HG03108 (cell line): Measurements from ENCODE around the gene PHLDA2.
A peak's percentile ranks its signal among the peaks of the same experiment; 100 is the strongest.

Experiments used
- ATAC-seq: cut with Tn5 transposase; IDR thresholded peaks from one replicate; pipeline ENCODE4 v1.9.1; 2021; ENCODE audit warnings: moderate library complexity; ENCODE audit not compliant: unreplicated experiment

PHLDA2 gene

GRCh38 chr11:2898366-2899079 lies 30.7 kb downstream of the PHLDA2 start:
- ATAC-seq: no peak

DNA sequence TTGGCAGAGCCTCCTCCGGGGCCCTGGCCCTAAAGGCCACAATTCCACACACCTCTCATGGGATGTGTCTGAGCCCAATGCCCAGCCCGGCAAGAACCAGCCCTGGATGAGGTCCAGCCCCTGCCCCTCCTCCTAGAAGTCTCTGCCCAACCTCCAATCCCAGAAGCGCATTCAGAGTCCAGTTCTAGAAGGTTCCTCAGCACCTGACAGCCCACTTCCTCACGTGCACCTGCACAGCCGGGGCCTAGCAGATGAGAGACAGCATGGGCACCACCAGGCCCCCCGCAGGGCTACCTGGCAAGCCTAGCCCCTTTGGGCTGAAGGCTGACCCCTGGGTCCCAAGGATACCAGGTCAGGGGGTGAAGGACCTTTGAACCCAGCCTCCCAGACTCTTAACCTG lies 32.2 kb downstream of the PHLDA2 start:
- ATAC-seq: no peak

DNA sequence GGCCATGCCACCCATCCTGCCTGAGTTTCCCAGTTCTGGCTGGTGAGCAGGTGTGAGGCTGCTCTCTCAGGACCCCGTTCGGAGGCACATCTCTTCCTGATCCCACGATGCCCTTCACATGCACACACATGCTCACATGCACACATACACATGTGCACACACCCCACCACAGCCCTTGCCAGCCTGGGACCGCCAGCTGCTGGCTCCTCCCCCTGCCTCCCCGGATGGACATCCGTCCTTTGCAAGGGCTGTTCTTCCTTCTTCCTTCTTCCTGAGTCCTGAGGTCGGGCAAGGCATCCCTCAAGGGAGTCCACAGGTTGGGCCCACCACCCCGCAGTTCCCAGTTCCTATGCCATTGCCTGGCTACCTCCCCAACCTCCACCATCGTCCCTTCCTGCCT lies 33.2 kb downstream of the PHLDA2 start:
- no peak for ATAC-seq

DNA sequence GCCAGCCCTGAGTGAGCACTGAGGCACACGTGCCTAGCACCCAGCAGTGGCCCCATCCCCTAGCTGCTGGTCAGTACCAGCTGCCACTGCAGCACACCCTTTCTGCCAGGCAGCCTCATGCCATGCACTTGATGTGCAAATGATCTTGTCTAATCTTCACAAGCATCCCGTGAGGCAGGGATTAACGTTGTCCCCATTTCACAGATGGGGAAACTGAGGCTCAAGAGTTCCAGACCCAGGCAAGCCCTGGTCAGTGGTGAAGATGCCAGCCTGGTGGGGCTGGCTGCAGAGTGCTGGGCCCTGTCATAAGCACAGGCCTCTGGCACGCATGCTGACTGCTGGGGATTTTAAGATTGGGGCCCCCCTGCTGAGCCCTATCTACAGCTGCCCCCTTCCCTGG lies 35.3 kb downstream of the PHLDA2 start:
- ATAC-seq: no peak

GRCh38 chr11:2892967-2893528 lies 36.2 kb downstream of the PHLDA2 start:
- no peak for ATAC-seq

- no peak for ATAC-seq
Observed at GRCh38 chr11:2892215-2892966, 36.8 kb downstream of the PHLDA2 start.

GRCh38 chr11:2891326-2892214 lies 37.6 kb downstream of the PHLDA2 start:
- ATAC-seq: no peak

GRCh38 chr11:2890466-2891294 lies 38.5 kb downstream of the PHLDA2 start:
- no peak for ATAC-seq

GRCh38 chr11:2889362-2890273 lies 39.6 kb downstream of the PHLDA2 start:
- ATAC-seq: no peak

GRCh38 chr11:2888266-2888968 lies 40.8 kb downstream of the PHLDA2 start:
- no peak for ATAC-seq

DNA sequence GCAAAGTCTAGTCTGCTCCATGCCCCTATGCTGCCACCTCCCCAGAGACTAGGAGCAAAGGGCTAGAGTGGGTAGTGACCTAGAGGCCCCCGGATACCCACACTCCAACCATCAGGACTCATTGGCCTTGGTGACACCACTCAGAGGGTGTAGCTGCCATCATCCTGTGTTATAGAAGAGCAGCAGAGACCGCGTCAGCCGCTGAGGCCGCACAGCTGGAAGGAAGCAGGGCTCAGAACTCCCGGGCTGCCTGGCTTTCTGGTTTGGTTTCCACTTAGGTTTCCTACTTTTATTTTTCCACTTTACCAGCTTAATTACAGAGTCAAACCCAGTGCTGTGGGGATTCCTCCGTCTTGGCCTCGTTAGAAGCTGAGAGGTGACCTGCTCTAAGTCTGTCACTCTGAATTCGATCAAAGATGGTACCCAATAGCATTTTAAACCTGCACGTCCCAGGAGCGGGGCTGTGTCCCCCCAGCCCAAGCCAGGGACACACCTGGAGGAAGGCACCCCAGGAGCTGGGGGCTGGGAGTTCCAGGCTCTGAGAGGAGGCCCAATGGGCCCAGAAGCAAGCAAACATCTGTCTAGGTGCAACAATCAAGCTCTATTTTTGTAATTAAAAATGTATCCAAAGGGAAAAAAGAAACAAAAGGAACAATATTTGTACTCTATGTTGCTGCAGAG lies 41.6 kb downstream of the PHLDA2 start:
- ATAC-seq: no peak

DNA sequence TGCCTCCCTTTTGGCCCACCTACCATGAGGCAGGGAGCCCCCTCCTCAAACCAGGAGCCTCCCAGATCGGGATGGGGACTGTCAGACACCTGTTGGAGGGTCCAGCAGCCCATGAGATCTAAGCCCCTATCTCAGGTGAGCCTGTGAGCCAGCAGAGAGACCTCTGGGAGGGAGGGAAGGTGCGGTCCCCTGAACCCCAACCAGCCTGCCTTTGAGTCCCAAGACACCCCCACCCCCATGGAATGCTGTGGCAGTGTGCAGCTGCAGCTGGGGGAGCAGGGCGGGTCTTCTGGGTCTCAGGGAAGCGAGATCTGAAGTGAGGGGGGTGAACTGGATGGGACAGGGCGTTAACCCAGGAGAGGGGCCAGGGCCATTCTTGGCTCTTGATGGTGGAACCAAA lies 42.3 kb downstream of the PHLDA2 start:
- no peak for ATAC-seq

DNA sequence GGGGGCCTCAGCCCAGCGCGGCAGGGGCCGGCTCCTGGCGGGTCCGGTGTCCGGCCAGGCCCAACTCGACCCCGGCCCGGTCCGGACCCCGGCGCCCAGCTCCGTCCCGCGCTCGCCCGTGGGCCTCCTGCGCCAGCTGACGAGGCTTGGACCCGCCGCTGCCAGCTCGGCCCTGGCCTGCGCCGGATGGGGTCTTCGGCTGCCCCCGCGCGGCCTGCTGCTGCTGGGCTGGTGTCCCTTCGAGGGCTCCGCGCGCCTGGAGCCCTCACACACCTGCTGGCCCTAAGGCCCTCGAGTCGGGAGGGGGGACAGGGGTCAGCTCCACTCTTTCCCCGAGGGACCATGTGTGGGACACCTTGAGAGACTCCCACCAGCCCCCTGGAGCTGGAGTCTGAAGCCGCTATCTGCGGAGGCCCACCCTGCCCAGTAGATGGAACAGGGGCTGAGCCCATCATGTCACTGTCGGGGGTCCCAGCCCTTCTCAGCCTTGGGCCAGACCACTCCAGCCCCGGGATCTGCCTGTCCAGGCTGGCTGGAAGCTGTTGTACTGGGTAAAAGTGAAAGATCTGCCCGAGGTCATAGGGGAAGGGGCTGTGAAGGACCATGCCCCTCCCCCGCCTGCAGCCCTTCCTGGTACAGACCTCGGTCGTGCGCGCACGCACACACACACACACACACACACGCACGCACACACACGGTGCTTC lies 42.9 kb downstream of the PHLDA2 start:
- no peak for ATAC-seq

DNA sequence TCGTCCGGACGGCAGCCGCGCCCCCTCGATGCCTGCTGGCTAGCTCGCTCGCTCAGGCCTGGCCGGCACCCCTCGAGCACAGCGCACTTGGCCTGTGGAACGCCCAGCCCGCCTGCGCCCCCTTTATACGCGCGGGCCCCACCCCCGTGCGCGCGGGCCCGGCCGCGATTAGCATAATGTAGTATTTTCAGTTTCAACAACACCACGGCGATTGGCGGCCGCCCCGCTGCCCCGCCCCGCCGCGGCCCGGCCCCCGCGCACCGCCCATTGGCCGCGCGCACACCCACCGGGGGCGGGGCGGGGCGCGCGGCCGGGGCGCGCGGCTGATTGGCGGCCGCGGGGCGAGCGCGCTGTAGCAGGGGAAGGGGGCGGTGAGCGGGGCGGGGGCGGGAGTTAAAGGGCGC lies 43.5 kb downstream of the PHLDA2 start, which contains the start of gene CDKN1C:
TSS of gene CDKN1C (minus strand) at position 98 of the 404 bp plus-strand sequence. CDS start 319 bp downstream, outside the sequence.
- ATAC-seq: peak; percentile 65

DNA sequence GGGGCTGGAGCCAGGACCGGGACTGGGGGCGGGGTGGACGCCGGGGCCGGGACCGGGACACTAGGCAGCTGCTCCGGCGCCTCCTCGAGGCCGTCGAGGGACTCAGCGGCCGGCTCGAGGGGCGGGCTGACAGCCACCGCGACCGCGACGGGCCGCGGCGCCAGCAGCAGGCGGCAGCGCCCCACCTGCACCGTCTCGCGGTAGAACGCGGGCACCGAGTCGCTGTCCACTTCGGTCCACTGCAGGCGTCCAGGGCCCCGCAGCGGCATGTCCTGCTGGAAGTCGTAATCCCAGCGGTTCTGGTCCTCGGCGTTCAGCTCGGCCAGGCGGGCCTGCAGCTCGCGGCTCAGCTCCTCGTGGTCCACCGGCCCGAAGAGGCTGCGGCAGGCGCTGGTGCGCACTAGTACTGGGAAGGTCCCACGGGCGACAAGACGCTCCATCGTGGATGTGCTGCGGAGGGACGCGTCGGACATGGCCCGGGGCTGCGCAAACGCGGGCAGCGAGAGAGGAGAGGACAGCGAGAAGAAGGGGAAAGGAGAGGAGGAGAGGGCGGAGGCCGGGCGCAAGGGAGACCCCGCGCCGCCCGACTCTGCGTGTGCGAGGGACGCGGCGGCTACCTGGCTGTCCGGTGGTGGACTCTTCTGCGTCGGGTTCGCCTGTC lies 44.1 kb downstream of the PHLDA2 start:
- no peak for ATAC-seq

DNA sequence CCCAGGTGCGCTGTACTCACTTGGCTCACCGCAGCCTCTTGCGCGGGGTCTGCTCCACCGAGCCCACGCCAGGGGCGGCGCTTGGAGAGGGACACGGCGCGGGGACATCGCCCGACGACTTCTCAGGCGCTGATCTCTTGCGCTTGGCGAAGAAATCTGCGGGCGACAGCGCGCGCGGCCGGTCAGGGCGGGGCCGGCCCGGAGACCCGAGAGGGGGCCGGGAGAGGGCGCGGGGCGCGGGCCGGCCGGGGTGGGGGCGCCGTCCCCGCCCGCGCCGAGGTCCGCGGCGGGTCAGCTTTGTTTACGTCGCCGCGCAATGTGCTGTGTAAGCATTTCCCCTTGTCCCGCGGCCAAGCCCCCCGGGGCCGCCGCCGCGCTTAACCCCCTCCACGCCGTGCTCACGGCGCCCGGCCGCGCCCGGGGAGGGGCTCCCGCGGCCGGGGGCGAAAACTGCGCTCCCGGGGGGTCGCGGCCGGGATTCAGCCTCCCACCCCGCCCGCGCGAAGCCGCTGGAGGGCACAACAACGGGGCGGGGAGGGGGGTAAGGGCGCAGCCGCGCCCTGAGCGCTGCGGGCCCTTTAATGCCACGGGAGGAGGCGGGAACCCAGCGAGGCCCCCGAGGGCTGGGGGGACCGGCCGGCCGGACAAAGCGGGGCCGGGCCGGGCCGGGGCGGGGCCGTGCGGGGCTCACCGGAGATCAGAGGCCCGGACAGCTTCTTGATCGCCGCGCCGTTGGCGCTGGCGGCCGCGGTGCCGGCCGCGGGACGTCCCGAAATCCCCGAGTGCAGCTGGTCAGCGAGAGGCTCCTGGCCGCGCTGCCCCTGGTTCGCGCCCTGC lies 45.0 kb downstream of the PHLDA2 start:
- ATAC-seq: no peak
